ENCODE measurements around the gene MYO1B. TPM values are rescaled to one million over a fixed set of nuclear protein-coding genes. Genes with fewer than 3 reads are reported as not detected.

The MYO1B gene
- total RNA-seq, 1 experiment from 2014 or later = 43.2 TPM

DNA sequence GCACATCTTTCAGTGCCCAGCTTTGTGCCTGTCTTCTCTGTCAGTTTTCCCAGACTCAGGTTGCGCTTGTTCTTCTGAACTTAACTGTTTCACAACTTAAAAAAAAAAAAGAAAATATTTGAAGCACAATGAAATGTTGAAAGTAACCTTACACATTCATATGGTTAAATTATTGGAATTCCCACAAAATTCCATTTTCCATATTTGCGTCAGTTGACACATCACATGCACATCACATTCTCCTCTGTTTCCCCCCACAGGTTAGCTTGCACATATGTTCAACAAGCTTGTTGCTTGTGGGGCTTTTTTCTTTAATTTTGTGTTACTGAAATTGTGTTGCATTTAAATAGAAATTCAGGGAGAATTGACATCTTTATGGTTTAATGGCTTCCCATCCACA lies 8.3 kb downstream of the MYO1B start:
- Histone ChIP-seq H4K91ac (ENCODE audit: insufficient read length, low read depth, low read length) (no peak overlapping the region), H3K4me2 (ENCODE audit: insufficient read depth, insufficient read length, low read length) (no peak overlapping the region), H3K4ac (ENCODE audit: low read depth, low read length) (no peak overlapping the region), H3T11ph (ENCODE audit: low read length) (no peak overlapping the region), H3K23ac (ENCODE audit: insufficient read length, low read depth, low read length) (no peak overlapping the region), H3K79me2 (ENCODE audit: insufficient read depth, low read length) (peaks cover 43% of the 10 kb centered on the region; the same call in 1 of the 2 replicates), H2BK5ac (ENCODE audit: insufficient read length, low read length) (no peak overlapping the region), H3K27me3 (ENCODE audit: insufficient read depth, low read length) (no peaks in the 10 kb centered on the region), H2AFZ (ENCODE audit: low read length) (no peak overlapping the region), H4K8ac (replicated peaks; ENCODE audit: insufficient read length, low read depth, low read length) (no peak overlapping the region), H3K9ac (ENCODE audit: extremely low read depth, insufficient read length, low read length) (no peak overlapping the region), H3K23me2 (ENCODE audit: insufficient read length, low read depth, low read length, poor library complexity, severe bottlenecking) (no peaks in the 10 kb centered on the region), H2BK15ac (ENCODE audit: low read depth, low read length) (no peak overlapping the region), H3K79me1 (ENCODE audit: insufficient read depth, low read depth, low read length, poor library complexity, severe bottlenecking) (peaks cover 9% of the 10 kb centered on the region), H3K56ac (ENCODE audit: insufficient read length, low read depth, low read length) (no peak overlapping the region), H3K14ac (ENCODE audit: insufficient read depth, low read length) (no peak overlapping the region), H3K9me3 (ENCODE audit: control insufficient read depth, low read depth, low read length) (no peaks in the 10 kb centered on the region), H4K5ac (ENCODE audit: insufficient read length, low read depth, low read length) (peak overlapping the region; percentile 7), H2AK5ac (ENCODE audit: insufficient read length, low read length) (no peak overlapping the region), H2BK12ac (ENCODE audit: insufficient read length, low read depth, low read length) (no peak overlapping the region), H3K4me1 (ENCODE audit: insufficient read depth, low read length) (peaks cover 17% of the 10 kb centered on the region; the same call in 1 of the 2 replicates), H2BK20ac (ENCODE audit: low read depth, low read length, poor library complexity, severe bottlenecking) (no peak overlapping the region), H3K27ac (ENCODE audit: insufficient read length, low read depth, low read length) (no peak overlapping the region), H3K18ac (ENCODE audit: insufficient read length, low read depth, low read length) (no peak overlapping the region), H2BK120ac (ENCODE audit: low read depth, low read length, poor library complexity, severe bottlenecking) (no peak overlapping the region), H4K20me1 (ENCODE audit: control insufficient read depth, insufficient read depth, insufficient read length) (no peaks in the 10 kb centered on the region)
- no CpG with 5 or more reads among the region's 2 CpGs for WGBS (ENCODE audit: extremely low coverage, insufficient read length, low lambda C conversion rate)
- H3K4me3 Mint-ChIP-seq = no peak overlapping the region
- no peak for DNase-seq
- H3K36me3 Mint-ChIP-seq (ENCODE audit: insufficient read depth in 1 of 3, low read depth in 3 of 3) = no peaks in the 10 kb centered on the region; a peak in 1 of 7 replicates
- no peaks in the 10 kb centered on the region for H3K9me3 Mint-ChIP-seq
- TF ChIP-seq, protein P1, sequence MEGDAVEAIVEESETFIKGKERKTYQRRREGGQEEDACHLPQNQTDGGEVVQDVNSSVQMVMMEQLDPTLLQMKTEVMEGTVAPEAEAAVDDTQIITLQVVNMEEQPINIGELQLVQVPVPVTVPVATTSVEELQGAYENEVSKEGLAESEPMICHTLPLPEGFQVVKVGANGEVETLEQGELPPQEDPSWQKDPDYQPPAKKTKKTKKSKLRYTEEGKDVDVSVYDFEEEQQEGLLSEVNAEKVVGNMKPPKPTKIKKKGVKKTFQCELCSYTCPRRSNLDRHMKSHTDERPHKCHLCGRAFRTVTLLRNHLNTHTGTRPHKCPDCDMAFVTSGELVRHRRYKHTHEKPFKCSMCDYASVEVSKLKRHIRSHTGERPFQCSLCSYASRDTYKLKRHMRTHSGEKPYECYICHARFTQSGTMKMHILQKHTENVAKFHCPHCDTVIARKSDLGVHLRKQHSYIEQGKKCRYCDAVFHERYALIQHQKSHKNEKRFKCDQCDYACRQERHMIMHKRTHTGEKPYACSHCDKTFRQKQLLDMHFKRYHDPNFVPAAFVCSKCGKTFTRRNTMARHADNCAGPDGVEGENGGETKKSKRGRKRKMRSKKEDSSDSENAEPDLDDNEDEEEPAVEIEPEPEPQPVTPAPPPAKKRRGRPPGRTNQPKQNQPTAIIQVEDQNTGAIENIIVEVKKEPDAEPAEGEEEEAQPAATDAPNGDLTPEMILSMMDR (conservative IDR thresholded peaks at IDR 0.05) = no peak
- peak overlapping the region in 2 of 3 experiments; percentile 6 to 52; a peak in 2 of 7 replicates for H3K27ac Mint-ChIP-seq
- H3K4me1 Mint-ChIP-seq = peaks cover 44 to 54% of the 10 kb centered on the region in 2 experiments
- H3K27me3 Mint-ChIP-seq (ENCODE audit: low read depth) = no peaks in the 10 kb centered on the region

Data from H9 (cell line).